ENCODE data around the gene EYS. TPM values are rescaled to one million over a fixed set of nuclear protein-coding genes. Genes with fewer than 3 reads are reported as not detected.

EYS gene
- polyA plus RNA-seq, 1 of the 3 experiments (the other 2 are of a cell fraction): 0.05 TPM

DNA sequence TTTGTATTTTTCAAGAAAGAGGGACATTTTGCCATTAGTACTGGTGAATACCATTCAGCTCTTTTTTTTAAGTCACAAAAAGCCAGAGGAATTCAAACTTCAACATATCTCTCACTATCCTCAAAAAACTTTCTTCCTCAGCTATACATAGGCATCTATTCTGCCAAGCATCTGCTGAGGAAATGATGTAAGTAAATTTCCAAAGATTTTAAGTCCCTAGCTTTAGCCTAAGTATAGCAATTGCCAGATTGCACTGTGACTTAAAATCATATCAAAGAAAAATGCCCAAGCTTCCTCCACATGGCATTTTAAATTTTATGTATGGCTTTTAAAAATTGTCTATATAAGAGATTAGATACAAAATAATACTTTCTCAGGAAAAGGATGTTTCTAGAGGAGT, 237.4 kb downstream of the EYS start:
- no peak for TF ChIP-seq YY1 (IDR thresholded peaks at IDR 0.05; ENCODE audit: low read depth)
- TF ChIP-seq ELF1 (IDR thresholded peaks at IDR 0.05): no peak
- TF ChIP-seq FOXM1 (IDR thresholded peaks at IDR 0.05; ENCODE audit: low read depth): no peak
- no peak for TF ChIP-seq USF1 (IDR thresholded peaks at IDR 0.05; ENCODE audit: borderline replicate concordance, low read depth)
- no peak for TF ChIP-seq TAF1 (IDR thresholded peaks at IDR 0.05; ENCODE audit: borderline replicate concordance, low read depth, low read length)
- TF ChIP-seq NRF1 (IDR thresholded peaks at IDR 0.05; ENCODE audit: low read depth, low read length): no peak
- TF ChIP-seq CTCF (IDR thresholded peaks at IDR 0.05): no peak
- no peak for TF ChIP-seq IRF3 (IDR thresholded peaks at IDR 0.05; ENCODE audit: low read depth, low read length)
- TF ChIP-seq RCOR1 (IDR thresholded peaks at IDR 0.05; ENCODE audit: low read length): no peak
- TF ChIP-seq PBX3 (IDR thresholded peaks at IDR 0.05): no peak
- no peak for TF ChIP-seq GATA2 (CRISPR knock-in tag; IDR thresholded peaks at IDR 0.05)
- TF ChIP-seq MXI1 (IDR thresholded peaks at IDR 0.05; ENCODE audit: low read depth, low read length): no peak
- TF ChIP-seq JUND (IDR thresholded peaks at IDR 0.05): no peak
- TF ChIP-seq, protein P1, sequence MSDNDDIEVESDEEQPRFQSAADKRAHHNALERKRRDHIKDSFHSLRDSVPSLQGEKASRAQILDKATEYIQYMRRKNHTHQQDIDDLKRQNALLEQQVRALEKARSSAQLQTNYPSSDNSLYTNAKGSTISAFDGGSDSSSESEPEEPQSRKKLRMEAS (IDR thresholded peaks at IDR 0.05; ENCODE audit: low read depth): no peak
- no peak for TF ChIP-seq TEAD4 (IDR thresholded peaks at IDR 0.05; ENCODE audit: borderline replicate concordance, insufficient read depth)
- TF ChIP-seq RXRA (IDR thresholded peaks at IDR 0.05; ENCODE audit: borderline replicate concordance, low read depth): no peak
- TF ChIP-seq CHD2 (IDR thresholded peaks at IDR 0.05; ENCODE audit: low read length, partially characterized antibody): no peak
- TF ChIP-seq REST (IDR thresholded peaks at IDR 0.05; ENCODE audit: low read depth, low read length): no peak
- no peak for TF ChIP-seq RAD21 (IDR thresholded peaks at IDR 0.05; ENCODE audit: low read length)
- H3K4me1 ChIP-seq (ENCODE audit: control insufficient read depth in 1 of 2, insufficient read depth in 2 of 2, low read depth in 1 of 2, low read length in 1 of 2): no peaks in the 10 kb centered on the region
- no peaks in the 10 kb centered on the region for H3K9me2 ChIP-seq
- POLR2A ChIA-PET: no interaction called here
- no peaks in the 10 kb centered on the region for H4K20me1 ChIP-seq (ENCODE audit: insufficient read depth)
- no peaks in the 10 kb centered on the region for H3K79me2 ChIP-seq (ENCODE audit: insufficient read depth)
- CTCF ChIA-PET: no interaction called here
- H3K9me3 ChIP-seq: no peaks in the 10 kb centered on the region
- no peak overlapping the region for H2AFZ ChIP-seq (ENCODE audit: low read depth)
- no peak overlapping the region for H3K4me2 ChIP-seq
- no peaks in the 10 kb centered on the region for H3F3A ChIP-seq (replicated peaks; ENCODE audit: insufficient read depth)
- no peaks in the 10 kb centered on the region for H3K27me3 ChIP-seq (ENCODE audit: insufficient read depth)
- no peak overlapping the region for H3K4me3 ChIP-seq (ENCODE audit: low read depth in 2 of 2, low read length in 1 of 2)
- H3K9ac ChIP-seq: no peak overlapping the region
- no peak overlapping the region for H3K27ac ChIP-seq (ENCODE audit: low read depth in 2 of 2, low read length in 1 of 2)
- no peaks in the 10 kb centered on the region for H3K36me3 ChIP-seq (replicated peaks in 1 of 2; ENCODE audit: control insufficient read depth in 1 of 2, insufficient read depth in 2 of 2, low read length in 1 of 2)
- no peak for DNase-seq

All from SK-N-SH (cell line).